CMK (cell line): Measurements from ENCODE around the gene MAOB.
"Not testable (repeated sequence)": the region's sequence is repeated elsewhere in the genome, so short reads cannot be mapped to it uniquely, and the experiment has no call there.

Source experiments
- DNase-seq: peaks from one replicate; pipeline ENCODE4 v3.0.0-alpha.2; 2010; ENCODE audit warnings: low read depth

MAOB gene

DNA sequence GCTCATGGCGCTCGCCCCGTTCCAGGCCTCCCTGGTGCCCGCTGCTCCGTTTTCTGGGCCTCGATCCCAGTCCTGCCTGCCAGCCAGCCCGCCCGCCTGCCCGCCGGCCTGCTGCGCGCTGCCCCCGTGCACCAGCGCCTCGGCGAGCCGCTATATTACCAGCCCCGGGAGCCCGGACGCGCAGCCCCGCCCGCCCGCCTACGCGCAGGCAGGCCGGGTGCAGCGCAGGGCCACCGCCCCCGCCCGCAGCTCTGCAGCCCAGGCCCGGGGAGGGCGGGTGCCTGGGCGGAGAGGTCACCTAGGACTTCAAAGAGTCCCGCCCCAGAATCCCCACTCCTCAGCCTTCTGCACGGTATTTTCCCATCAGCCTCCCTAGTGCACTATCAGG lies at the start of gene MAOB:
Gene MAOB, minus strand, starts transcription at position 157 of the 388 bp plus-strand sequence. Its CDS starts 151 bp downstream, at position 6.
- DNase-seq: no peak

- not testable (repeated sequence) for DNase-seq
These were observed 39.8 kb upstream of the MAOB start for GRCh38 chrX:43922032-43922431.

- not testable (repeated sequence) for DNase-seq
These were observed 28.5 kb upstream of the MAOB start for GRCh38 chrX:43910772-43911171.

GRCh38 chrX:43910012-43910411 lies 27.8 kb upstream of the MAOB start:
- DNase-seq: no peak

DNA sequence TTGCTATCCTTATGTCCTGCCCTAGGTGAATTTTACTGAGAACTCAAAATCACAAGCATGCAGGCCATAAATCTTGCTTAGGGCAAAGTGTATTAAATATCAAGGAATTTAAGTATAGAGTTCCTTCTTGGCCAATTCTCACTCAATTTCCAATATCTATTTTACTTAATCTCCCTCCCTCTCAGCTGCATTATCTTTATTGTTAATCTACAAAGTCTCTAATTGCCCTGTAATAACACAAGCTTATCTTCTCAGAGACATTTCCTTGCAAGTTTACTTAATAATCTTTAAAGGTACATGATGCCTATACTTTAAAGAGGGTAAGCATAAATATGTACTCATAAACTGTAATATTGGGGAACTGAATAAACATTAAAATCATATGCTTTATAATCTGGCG lies 26.9 kb upstream of the MAOB start:
- no peak for DNase-seq

DNA sequence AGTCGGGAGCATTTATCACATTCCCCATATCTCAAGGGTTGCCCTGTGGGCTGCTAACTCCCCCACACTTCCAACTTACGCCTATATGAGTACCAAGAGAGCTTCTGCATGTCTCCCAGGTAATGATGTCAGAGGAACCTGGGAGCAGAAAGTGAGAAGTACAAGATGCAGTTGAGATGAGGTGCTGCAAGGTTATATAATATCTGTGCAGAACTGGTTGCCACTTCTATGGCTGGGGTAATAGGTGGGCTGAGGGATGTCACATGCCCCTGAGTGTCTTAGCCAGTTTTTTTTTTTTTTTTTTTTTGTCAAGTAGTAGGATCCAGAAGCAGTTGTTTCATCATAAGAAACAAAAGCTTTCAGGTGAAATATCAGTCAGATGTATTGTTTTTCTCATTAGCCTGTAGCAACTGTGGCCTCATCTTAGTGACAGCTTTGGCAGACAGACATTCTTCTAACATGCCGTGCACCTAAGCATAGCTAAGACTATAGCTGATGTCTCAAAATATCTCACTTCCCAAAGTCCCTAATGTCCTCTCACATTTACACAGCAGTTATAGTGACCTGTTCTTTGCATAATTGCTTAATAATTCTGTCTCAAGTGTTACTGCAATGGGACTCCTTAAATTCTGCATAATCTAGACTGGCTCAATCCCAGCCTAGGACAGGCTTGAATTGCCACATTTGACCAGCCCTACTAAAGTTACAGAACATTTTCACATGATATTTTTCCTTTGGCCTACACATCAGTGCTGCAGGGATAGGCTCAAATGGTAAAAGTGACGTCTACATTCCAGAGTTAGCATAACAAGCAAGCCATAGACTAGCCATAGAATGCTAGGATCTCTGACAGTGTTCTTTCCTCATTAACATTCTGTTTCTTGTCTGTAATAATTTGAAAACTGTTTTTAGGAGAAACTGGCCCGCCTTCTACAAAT lies 17.9 kb upstream of the MAOB start:
- no peak for DNase-seq

DNA sequence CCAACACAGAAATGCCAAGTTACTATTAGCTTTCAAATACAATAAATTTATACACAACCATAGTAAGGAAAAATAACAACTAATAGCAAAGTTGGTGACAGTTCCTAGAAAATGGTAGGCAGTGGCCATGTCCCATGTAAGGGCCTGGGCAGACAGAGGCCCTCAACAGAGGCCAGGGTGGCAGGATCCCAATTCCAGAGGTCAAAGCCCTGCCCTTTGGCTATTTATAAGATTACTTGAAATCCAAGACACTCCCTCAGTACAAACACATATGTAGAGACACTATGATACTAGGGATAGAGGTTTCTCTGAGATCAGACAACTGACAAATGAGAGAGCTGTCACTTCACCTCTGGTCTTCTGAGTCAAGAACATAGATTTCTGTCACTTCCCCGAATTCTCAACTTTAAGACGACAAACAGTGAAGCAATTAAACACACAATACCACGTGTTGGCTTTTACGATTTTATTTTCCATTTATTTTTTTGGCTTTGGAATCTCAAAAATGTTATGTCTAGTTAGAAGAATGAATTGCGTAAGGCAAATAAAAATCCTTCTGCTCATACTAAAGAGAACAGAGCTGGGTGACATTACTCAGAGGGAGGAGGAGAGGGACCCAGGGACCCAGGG lies 16.3 kb upstream of the MAOB start:
- no peak for DNase-seq

- DNase-seq: no peak
These were observed 15.0 kb upstream of the MAOB start for GRCh38 chrX:43897290-43897689.

DNA sequence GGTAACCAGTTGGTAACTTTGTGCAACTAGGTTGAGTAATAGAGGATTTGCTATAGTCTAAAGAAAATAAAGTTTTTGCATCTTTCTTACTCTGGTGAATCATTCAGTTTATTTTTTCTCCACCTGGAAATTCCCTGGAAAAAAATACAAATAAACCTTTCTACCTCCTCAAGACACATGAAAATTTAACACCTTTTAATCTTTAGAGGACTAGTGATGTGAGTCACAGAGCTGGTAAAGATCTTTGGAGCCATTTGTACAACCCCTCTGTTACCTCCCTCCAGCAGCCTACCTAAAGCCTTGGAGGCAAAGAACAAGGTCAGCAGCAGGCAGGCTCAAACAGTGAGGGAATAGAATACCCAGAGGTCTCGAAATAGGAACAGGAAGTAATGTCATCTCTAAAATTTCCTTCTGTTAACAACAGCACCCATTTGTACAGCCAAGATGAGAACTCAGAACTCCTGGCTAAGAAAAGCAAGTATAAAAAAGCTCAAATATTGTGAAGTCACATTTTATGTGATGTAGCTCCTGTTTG lies 10.2 kb upstream of the MAOB start:
- no peak for DNase-seq

DNA sequence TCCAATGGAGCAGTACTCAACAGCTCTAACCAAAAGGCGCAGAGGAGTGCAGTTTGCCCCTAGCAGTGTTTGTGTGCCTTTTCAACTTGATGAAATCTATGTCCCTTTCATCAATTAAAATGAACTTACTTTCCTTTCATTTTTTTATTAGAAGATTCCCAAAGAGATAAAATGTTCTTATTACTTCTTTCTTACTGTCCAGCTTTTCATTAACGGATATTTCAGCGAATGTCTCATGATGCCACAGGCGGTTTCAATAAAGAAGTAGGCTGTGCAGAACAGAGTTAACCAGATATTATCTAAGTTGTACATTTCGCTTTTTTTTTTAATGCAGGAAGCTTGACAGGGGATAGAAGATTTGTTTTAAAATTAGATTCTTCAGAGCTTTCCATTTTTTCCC lies 3.4 kb upstream of the MAOB start:
- no peak for DNase-seq

- no peak for DNase-seq
These were observed 598 bp downstream of the MAOB start for GRCh38 chrX:43881410-43882293.

DNA sequence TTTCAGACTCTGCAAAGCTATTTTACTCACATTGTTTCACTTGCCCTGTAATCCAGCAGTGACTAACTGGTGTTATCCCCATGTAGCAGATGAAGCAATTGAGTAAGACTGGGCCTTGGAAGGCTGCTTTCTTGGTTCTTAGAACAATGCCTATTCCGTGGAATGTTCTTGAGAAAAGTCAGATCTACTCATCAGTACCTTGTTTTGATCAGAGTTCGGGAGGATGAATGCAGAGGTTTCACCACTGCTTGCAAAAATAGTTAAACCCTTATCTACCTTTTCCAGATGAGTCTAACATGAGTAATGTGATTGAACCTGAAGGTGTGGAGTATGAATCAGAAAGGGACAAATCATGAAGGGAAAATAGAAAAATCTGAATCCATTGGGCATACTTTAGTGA lies 1.8 kb downstream of the MAOB start:
- DNase-seq: no peak

DNA sequence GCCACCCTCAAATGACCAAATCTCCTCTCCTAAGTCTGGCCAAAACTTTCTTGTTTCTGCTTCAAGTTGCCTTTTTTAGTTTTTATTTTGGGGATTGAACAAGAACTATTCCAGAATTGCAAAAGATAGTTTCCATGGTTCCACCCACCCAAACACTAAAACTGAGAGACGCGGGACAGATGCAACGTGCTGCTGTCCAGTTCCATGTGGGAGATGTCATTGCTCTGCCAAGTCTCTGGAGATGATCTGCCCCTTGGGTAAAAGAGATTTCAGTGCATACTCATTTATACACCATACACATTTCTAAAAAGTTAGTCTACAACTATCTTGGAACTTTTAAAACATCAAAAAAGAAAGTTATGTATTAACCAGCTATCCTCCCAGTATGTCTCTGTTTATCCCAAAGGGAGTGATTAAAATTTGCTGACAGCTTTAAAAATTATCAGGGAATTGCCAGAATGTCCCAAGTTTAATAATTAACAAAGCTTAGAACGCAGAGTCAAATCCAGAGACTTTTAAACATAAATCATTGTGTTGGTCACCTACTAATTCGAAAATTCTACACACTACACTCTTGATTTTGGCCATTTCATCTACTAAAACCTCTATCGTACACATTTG lies 3.2 kb downstream of the MAOB start:
- no peak for DNase-seq

DNA sequence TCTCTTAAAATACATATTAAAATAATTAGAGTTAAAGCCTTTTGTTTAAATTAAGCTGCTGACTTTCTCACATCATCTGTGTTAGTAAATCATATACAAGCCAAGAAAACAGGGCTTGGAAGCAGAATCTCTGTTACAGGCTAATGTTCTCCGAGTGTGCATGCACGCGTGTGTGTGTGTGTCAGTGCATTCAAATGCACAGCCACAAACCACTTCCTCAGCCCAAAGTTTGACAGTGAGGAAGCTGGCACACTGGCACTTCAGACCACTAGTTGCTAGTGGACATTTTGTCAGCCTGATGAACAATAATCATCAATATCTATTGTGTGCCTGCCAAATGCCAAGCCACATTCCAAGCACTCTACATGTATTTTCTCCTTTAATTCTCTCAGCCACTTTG lies 5.6 kb downstream of the MAOB start:
- no peak for DNase-seq

GRCh38 chrX:43870758-43871419 lies 11.4 kb downstream of the MAOB start:
- no peak for DNase-seq

- no peak for DNase-seq
These were observed 12.2 kb downstream of the MAOB start for GRCh38 chrX:43870011-43870410.

GRCh38 chrX:43868791-43869190 lies 13.5 kb downstream of the MAOB start:
- DNase-seq: no peak

GRCh38 chrX:43866423-43866822 lies 15.8 kb downstream of the MAOB start:
- no peak for DNase-seq

- DNase-seq: no peak
These were observed 16.5 kb downstream of the MAOB start for GRCh38 chrX:43865791-43866190.

- no peak for DNase-seq
These were observed 19.8 kb downstream of the MAOB start for GRCh38 chrX:43862434-43862833.

GRCh38 chrX:43861750-43862149 lies 20.5 kb downstream of the MAOB start:
- no peak for DNase-seq
